Smooth muscle cell (in vitro differentiated cells): ENCODE measurements around the gene MCMBP. TPM values are rescaled to one million over a fixed set of nuclear protein-coding genes. Genes with fewer than 3 reads are reported as not detected.

ENCODE experiments used
- DNase-seq: peaks from one replicate; lab custom pipeline; 2025; ENCODE audit not compliant: unreplicated experiment; lab: John Stamatoyannopoulos, UW
- H2AFZ ChIP-seq: fragments of 200-600 bp; sonication (generic); 2 replicates; pipeline ENCODE4 v1.6.0; 2016; ENCODE audit warnings: antibody characterized with exemption, low read depth, mild to moderate bottlenecking
- H3F3A ChIP-seq: fragments of 200-600 bp; sonication (generic); 2 replicates; pipeline ENCODE4 v1.6.0; 2017; ENCODE audit warnings: antibody characterized with exemption, low read depth
- H3K27ac ChIP-seq: fragments of 200-600 bp; sonication (generic); 2 replicates; pipeline ENCODE4 v1.5.1; 2016; ENCODE audit warnings: low read depth, mild to moderate bottlenecking
- H3K27me3 ChIP-seq: fragments of 200-600 bp; sonication (generic); 2 replicates; pipeline ENCODE4 v1.6.1; 2016; ENCODE audit warnings: low read depth, mild to moderate bottlenecking
- H3K36me3 ChIP-seq: fragments of 200-600 bp; sonication (generic); 2 replicates; pipeline ENCODE4 v1.5.1; 2016; ENCODE audit warnings: low read depth
- H3K4me1 ChIP-seq: fragments of 200-600 bp; sonication (generic); 2 replicates; pipeline ENCODE4 v1.5.1; 2016; ENCODE audit warnings: low read depth
- H3K4me2 ChIP-seq: fragments of 200-600 bp; sonication (generic); 2 replicates; pipeline ENCODE4 v1.6.0; 2016; ENCODE audit warnings: mild to moderate bottlenecking
- H3K4me3 ChIP-seq: fragments of 200-600 bp; sonication (generic); 2 replicates; pipeline ENCODE4 v1.5.1; 2016; ENCODE audit warnings: mild to moderate bottlenecking
- H3K79me2 ChIP-seq: fragments of 200-600 bp; sonication (generic); 2 replicates; pipeline ENCODE4 v1.6.0; 2016; ENCODE audit warnings: low read depth, mild to moderate bottlenecking
- H3K9ac ChIP-seq: fragments of 200-600 bp; sonication (generic); 2 replicates; pipeline ENCODE4 v1.6.0; 2016; ENCODE audit warnings: low read depth
- H3K9me3 ChIP-seq: fragments of 200-600 bp; sonication (generic); replicated peaks from 2 replicates; pipeline ENCODE4 v1.5.1; 2016; ENCODE audit warnings: low read depth
- H4K20me1 ChIP-seq: fragments of 200-600 bp; sonication (generic); 2 replicates; pipeline ENCODE4 v1.6.0; 2016; ENCODE audit warnings: low read depth
- WGBS: methylation state at CpG from one replicate; pipeline ENCODE4 v1.1.7; 2016; ENCODE audit warnings: low lambda C conversion rate; 5-methylcytosine and 5-hydroxymethylcytosine counted together
- polyA plus RNA-seq: library from polyadenylated mRNA; unstranded; fragments of >200 nt; fragmentation: Nextera tagmentation; extraction: Ambion mirVana; gene quantifications from 2 replicates; pipeline ENCODE4 v1.2.1, GENCODE V29; 2016
- total RNA-seq: library from RNA; depleted of rRNA; stranded (reverse); fragments of >200 nt; gene quantifications from 2 replicates; pipeline ENCODE4 v1.2.3, GENCODE V29; 2014
- TF ChIP-seq, protein P1 (sequence below): fragments of 200-600 bp; sonication (generic); IDR thresholded peaks from 2 replicates; pipeline ENCODE4 v1.5.1; 2017; ENCODE audit warnings: borderline replicate concordance, mild to moderate bottlenecking, antibody characterized with exemption; ENCODE audit not compliant: insufficient read depth, poor library complexity, severe bottlenecking

MCMBP gene
- total RNA-seq, result 46.2 and 57.4 TPM in 2 replicates
- 33.2 and 42.5 TPM in 2 replicates for polyA plus RNA-seq

GRCh38 chr10:119872610-119872859 is at the start of gene MCMBP:
Gene MCMBP (minus strand): TSS chr10:119872843. CDS start chr10:119872584, 259 bp downstream.
- DNase-seq, result peak; percentile 51
- peak within 1 kb of the TSS; percentile 64 for H3K27ac ChIP-seq
- H3K9ac ChIP-seq, result peak within 1 kb of the TSS; percentile 74
- H3K4me1 ChIP-seq, result peaks cover 16% of the 10 kb centered on the region
- peaks cover 47% of the 10 kb centered on the region for H3K79me2 ChIP-seq
- TF ChIP-seq, protein P1, sequence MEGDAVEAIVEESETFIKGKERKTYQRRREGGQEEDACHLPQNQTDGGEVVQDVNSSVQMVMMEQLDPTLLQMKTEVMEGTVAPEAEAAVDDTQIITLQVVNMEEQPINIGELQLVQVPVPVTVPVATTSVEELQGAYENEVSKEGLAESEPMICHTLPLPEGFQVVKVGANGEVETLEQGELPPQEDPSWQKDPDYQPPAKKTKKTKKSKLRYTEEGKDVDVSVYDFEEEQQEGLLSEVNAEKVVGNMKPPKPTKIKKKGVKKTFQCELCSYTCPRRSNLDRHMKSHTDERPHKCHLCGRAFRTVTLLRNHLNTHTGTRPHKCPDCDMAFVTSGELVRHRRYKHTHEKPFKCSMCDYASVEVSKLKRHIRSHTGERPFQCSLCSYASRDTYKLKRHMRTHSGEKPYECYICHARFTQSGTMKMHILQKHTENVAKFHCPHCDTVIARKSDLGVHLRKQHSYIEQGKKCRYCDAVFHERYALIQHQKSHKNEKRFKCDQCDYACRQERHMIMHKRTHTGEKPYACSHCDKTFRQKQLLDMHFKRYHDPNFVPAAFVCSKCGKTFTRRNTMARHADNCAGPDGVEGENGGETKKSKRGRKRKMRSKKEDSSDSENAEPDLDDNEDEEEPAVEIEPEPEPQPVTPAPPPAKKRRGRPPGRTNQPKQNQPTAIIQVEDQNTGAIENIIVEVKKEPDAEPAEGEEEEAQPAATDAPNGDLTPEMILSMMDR, result no peak
- H3F3A ChIP-seq, result peaks cover 12% of the 10 kb centered on the region
- WGBS, result under 1% methylated on average over 40 of the region's 42 CpGs
- no peaks in the 10 kb centered on the region for H3K36me3 ChIP-seq
- H2AFZ ChIP-seq, result peak within 1 kb of the TSS; percentile 94
- peak within 1 kb of the TSS; percentile 100 for H3K4me2 ChIP-seq
- no peaks in the 10 kb centered on the region for H3K27me3 ChIP-seq
- peak within 1 kb of the TSS; percentile 70 for H3K4me3 ChIP-seq
- H3K9me3 ChIP-seq, result no peaks in the 10 kb centered on the region
- H4K20me1 ChIP-seq, result peaks cover 45% of the 10 kb centered on the region

GRCh38 chr10:119919826-119920225 is 47.2 kb upstream of the MCMBP start:
- Histone ChIP-seq H3K4me3 (no peak overlapping the region), H3K36me3 (peaks cover 40% of the 10 kb centered on the region), H3K79me2 (peaks cover 3% of the 10 kb centered on the region), H2AFZ (no peak overlapping the region), H3K4me1 (no peaks in the 10 kb centered on the region), H3F3A (no peaks in the 10 kb centered on the region), H3K9me3 (no peaks in the 10 kb centered on the region), H3K27me3 (no peaks in the 10 kb centered on the region), H3K27ac (no peak overlapping the region), H4K20me1 (peaks cover 8% of the 10 kb centered on the region), H3K9ac (no peak overlapping the region), H3K4me2 (no peak overlapping the region)
- 94% methylated on average over 1 of the region's 1 CpG for WGBS
- TF ChIP-seq, protein P1, result no peak
- DNase-seq, result no peak

DNA sequence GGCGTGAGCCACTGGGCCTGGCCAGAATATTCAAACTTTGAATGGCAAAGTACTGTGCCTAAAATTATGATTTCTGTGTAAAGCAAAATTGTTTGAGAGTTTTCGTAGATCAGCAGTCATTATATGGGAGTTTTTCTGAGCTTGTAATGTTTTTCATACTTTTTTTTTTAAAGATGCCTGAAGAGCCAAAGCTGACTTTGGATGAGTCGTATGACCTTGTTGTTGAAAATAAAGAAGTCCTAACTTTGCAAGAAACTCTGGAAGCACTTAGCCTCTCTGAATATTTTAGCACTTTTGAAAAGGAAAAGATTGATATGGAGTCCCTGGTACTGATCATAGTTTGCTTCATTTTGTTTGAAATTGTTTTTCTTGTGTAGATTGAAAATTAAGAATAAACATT is 46.6 kb upstream of the MCMBP start:
- H3K27ac ChIP-seq, result no peak overlapping the region
- no peak overlapping the region for H2AFZ ChIP-seq
- no peak overlapping the region for H3K9ac ChIP-seq
- peaks cover 36% of the 10 kb centered on the region for H3K36me3 ChIP-seq
- no peak overlapping the region for H3K4me2 ChIP-seq
- H3F3A ChIP-seq, result no peaks in the 10 kb centered on the region
- no peaks in the 10 kb centered on the region for H3K27me3 ChIP-seq
- H4K20me1 ChIP-seq, result peaks cover 4% of the 10 kb centered on the region
- H3K79me2 ChIP-seq, result peaks cover 3% of the 10 kb centered on the region
- 96% methylated on average over 3 of the region's 3 CpGs for WGBS
- TF ChIP-seq, protein P1, result no peak
- H3K4me3 ChIP-seq, result no peak overlapping the region
- DNase-seq, result no peak
- no peaks in the 10 kb centered on the region for H3K4me1 ChIP-seq
- no peaks in the 10 kb centered on the region for H3K9me3 ChIP-seq

GRCh38 chr10:119917777-119918176 is 45.1 kb upstream of the MCMBP start:
- H3K27ac ChIP-seq, result no peak overlapping the region
- no peak overlapping the region for H3K4me2 ChIP-seq
- H3K36me3 ChIP-seq, result peaks cover 36% of the 10 kb centered on the region
- TF ChIP-seq, protein P1, result no peak
- H2AFZ ChIP-seq, result no peak overlapping the region
- DNase-seq, result no peak
- H3F3A ChIP-seq, result no peaks in the 10 kb centered on the region
- H3K4me1 ChIP-seq, result no peaks in the 10 kb centered on the region
- H3K79me2 ChIP-seq, result peaks cover 3% of the 10 kb centered on the region
- H3K9me3 ChIP-seq, result no peaks in the 10 kb centered on the region
- WGBS, result 91% methylated on average over 3 of the region's 3 CpGs
- H3K27me3 ChIP-seq, result no peaks in the 10 kb centered on the region
- no peak overlapping the region for H3K9ac ChIP-seq
- H3K4me3 ChIP-seq, result no peak overlapping the region
- H4K20me1 ChIP-seq, result peaks cover 4% of the 10 kb centered on the region
